Trophoblast cell (in vitro differentiated cells and primary cell): Measurements from ENCODE around the gene CYP2C19.

ENCODE experiments used
- DNase-seq, 2 donors: peaks; one replicate each; pipeline ENCODE4 v3.0.0-alpha.2; 2016
- H2AFZ ChIP-seq: 2 replicates; pipeline ENCODE4 v1.6.1; 2013; ENCODE audit warnings: low read length, moderate library complexity, mild to moderate bottlenecking; ENCODE audit not compliant: insufficient read depth, poor library complexity
- H2AK5ac ChIP-seq: 2 replicates; pipeline ENCODE4 v1.6.1; 2013; ENCODE audit warnings: mild to moderate bottlenecking, low read length
- H2BK120ac ChIP-seq: 2 replicates; pipeline ENCODE4 v1.6.1; 2013; ENCODE audit warnings: low read length, mild to moderate bottlenecking, moderate library complexity; ENCODE audit not compliant: insufficient read depth, poor library complexity
- H2BK12ac ChIP-seq: 2 replicates; pipeline ENCODE4 v1.6.1; 2013; ENCODE audit warnings: mild to moderate bottlenecking, low read length, moderate library complexity
- H2BK5ac ChIP-seq: 2 replicates; pipeline ENCODE4 v1.6.1; 2013; ENCODE audit warnings: low read length, low read depth, moderate library complexity, mild to moderate bottlenecking; ENCODE audit not compliant: poor library complexity
- H3K14ac ChIP-seq: 2 replicates; pipeline ENCODE4 v1.6.1; 2013; ENCODE audit warnings: mild to moderate bottlenecking, low read length
- H3K18ac ChIP-seq: 2 replicates; pipeline ENCODE4 v1.6.1; 2013; ENCODE audit warnings: mild to moderate bottlenecking, low read length
- H3K23ac ChIP-seq: 2 replicates; pipeline ENCODE4 v1.6.1; 2013; ENCODE audit warnings: low read length
- H3K27ac ChIP-seq: 2 replicates; pipeline ENCODE4 v1.5.1; 2013; ENCODE audit warnings: low read depth, mild to moderate bottlenecking, inconsistent platforms, low read length, moderate library complexity
- H3K27me3 ChIP-seq: 2 replicates; pipeline ENCODE4 v1.6.1; 2013; ENCODE audit warnings: inconsistent platforms, mild to moderate bottlenecking, low read length, moderate library complexity; ENCODE audit not compliant: insufficient read depth
- H3K36me3 ChIP-seq, 2 experiments: 1 replicate in 1 of 2; 2 replicates in 1 of 2; pipeline ENCODE4 v1.6.1; 2013; ENCODE audit warnings: low read length in 2 of 2, mild to moderate bottlenecking in 2 of 2, moderate library complexity in 1 of 2; ENCODE audit not compliant: insufficient read depth in 2 of 2, control insufficient read depth in 1 of 2
- H3K4ac ChIP-seq: 2 replicates; pipeline ENCODE4 v1.6.1; 2013; ENCODE audit warnings: low read depth, mild to moderate bottlenecking, low read length, moderate library complexity
- H3K4me1 ChIP-seq, 2 experiments: 1 replicate in 1 of 2; 2 replicates in 1 of 2; pipeline ENCODE4 v1.6.1; 2013; ENCODE audit warnings: low read length in 2 of 2, mild to moderate bottlenecking in 2 of 2, moderate library complexity in 1 of 2; ENCODE audit not compliant: insufficient read depth in 2 of 2, control insufficient read depth in 1 of 2
- H3K4me2 ChIP-seq: 2 replicates; pipeline ENCODE4 v1.6.1; 2013; ENCODE audit warnings: inconsistent platforms, mild to moderate bottlenecking, low read length, moderate library complexity
- H3K4me3 ChIP-seq: 2 replicates; pipeline ENCODE4 v1.5.1; 2013; ENCODE audit warnings: mild to moderate bottlenecking, low read depth, low read length, inconsistent platforms
- H3K79me1 ChIP-seq: one replicate; pipeline ENCODE4 v1.6.1; 2013; ENCODE audit warnings: low read length
- H3K79me2 ChIP-seq: 2 replicates; pipeline ENCODE4 v1.6.1; 2013; ENCODE audit warnings: low read length, mild to moderate bottlenecking; ENCODE audit not compliant: control insufficient read depth, insufficient read depth, poor library complexity
- H3K9ac ChIP-seq: 2 replicates; pipeline ENCODE4 v1.6.1; 2013; ENCODE audit warnings: mild to moderate bottlenecking, low read length
- H3K9me3 ChIP-seq: 2 replicates; pipeline ENCODE4 v1.6.1; 2013; ENCODE audit warnings: low read depth, mild to moderate bottlenecking, control low read depth, inconsistent platforms, low read length; ENCODE audit not compliant: insufficient read depth
- H4K12ac ChIP-seq: 2 replicates; pipeline ENCODE4 v1.6.1; 2013; ENCODE audit warnings: low read depth, mild to moderate bottlenecking, low read length, moderate library complexity
- H4K8ac ChIP-seq: 2 replicates; pipeline ENCODE4 v1.6.1; 2013; ENCODE audit warnings: low read depth, mild to moderate bottlenecking, low read length, moderate library complexity
- H4K91ac ChIP-seq: one replicate; pipeline ENCODE4 v1.6.1; 2013; ENCODE audit warnings: low read depth, mild to moderate bottlenecking, low read length, moderate library complexity
- WGBS: extraction: QIAGEN DNeasy Blood & Tissue Kit; methylation state at CpG from one replicate; pipeline ENCODE4 v1.1.7; 2013; ENCODE audit warnings: missing lambda C conversion rate; ENCODE audit not compliant: insufficient read length, insufficient coverage; ENCODE audit errors: extremely low coverage; 5-methylcytosine and 5-hydroxymethylcytosine counted together

The CYP2C19 gene

GRCh38 chr10:94902080-94902479 lies 139.6 kb downstream of the CYP2C19 start:
- no peaks in the 10 kb centered on the region for H3K4me1 ChIP-seq
- H2AK5ac ChIP-seq, result no peak overlapping the region
- H2BK120ac ChIP-seq, result no peak overlapping the region
- no CpG with 5 or more reads among the region's 1 CpG for WGBS
- no peak overlapping the region for H3K9ac ChIP-seq
- H3K23ac ChIP-seq, result no peak overlapping the region
- no peak overlapping the region for H3K14ac ChIP-seq
- H2AFZ ChIP-seq, result no peak overlapping the region
- H3K4ac ChIP-seq, result no peak overlapping the region
- no peaks in the 10 kb centered on the region for H3K79me2 ChIP-seq
- no peaks in the 10 kb centered on the region for H3K27me3 ChIP-seq
- no peak overlapping the region for H2BK12ac ChIP-seq
- no peak overlapping the region for H4K8ac ChIP-seq
- H3K79me1 ChIP-seq, result no peaks in the 10 kb centered on the region
- H3K4me2 ChIP-seq, result no peak overlapping the region
- H2BK5ac ChIP-seq, result no peak overlapping the region
- H3K9me3 ChIP-seq, result no peaks in the 10 kb centered on the region
- no peak overlapping the region for H3K4me3 ChIP-seq
- H3K18ac ChIP-seq, result no peak overlapping the region
- DNase-seq, result no peak
- H4K91ac ChIP-seq, result no peak overlapping the region
- H3K27ac ChIP-seq, result no peak overlapping the region
- no peak overlapping the region for H4K12ac ChIP-seq
- H3K36me3 ChIP-seq, result no peaks in the 10 kb centered on the region

- no CpG with 5 or more reads among the region's 1 CpG for WGBS
- no peak for DNase-seq
- H3K9ac ChIP-seq, result no peak overlapping the region
- no peak overlapping the region for H3K4ac ChIP-seq
- no peaks in the 10 kb centered on the region for H3K36me3 ChIP-seq
- H2BK120ac ChIP-seq, result no peak overlapping the region
- no peaks in the 10 kb centered on the region for H3K9me3 ChIP-seq
- no peak overlapping the region for H2BK5ac ChIP-seq
- no peak overlapping the region for H3K4me3 ChIP-seq
- H3K79me1 ChIP-seq, result no peaks in the 10 kb centered on the region
- no peak overlapping the region for H4K91ac ChIP-seq
- H3K23ac ChIP-seq, result no peak overlapping the region
- H4K12ac ChIP-seq, result no peak overlapping the region
- H3K4me1 ChIP-seq, result no peaks in the 10 kb centered on the region
- H4K8ac ChIP-seq, result no peak overlapping the region
- no peak overlapping the region for H3K27ac ChIP-seq
- no peak overlapping the region for H3K4me2 ChIP-seq
- no peak overlapping the region for H3K18ac ChIP-seq
- H3K14ac ChIP-seq, result no peak overlapping the region
- no peaks in the 10 kb centered on the region for H3K27me3 ChIP-seq
- no peak overlapping the region for H2AK5ac ChIP-seq
- no peak overlapping the region for H2AFZ ChIP-seq
- H3K79me2 ChIP-seq, result no peaks in the 10 kb centered on the region
- no peak overlapping the region for H2BK12ac ChIP-seq
Measured at GRCh38 chr10:94902570-94902969, 140.1 kb downstream of the CYP2C19 start.
